ENCODE results near the gene HGD.
"Not testable (repeated sequence)": the region's sequence is repeated elsewhere in the genome, so short reads cannot be mapped to it uniquely, and the experiment has no call there.

HGD gene

GRCh38 chr3:120678331-120678947, 3.6 kb downstream of the HGD start:
- DNase-seq: no peak

GRCh38 chr3:120677193-120677592, 4.8 kb downstream of the HGD start:
- not testable (repeated sequence) for DNase-seq

- no peak for DNase-seq
Measured at GRCh38 chr3:120673116-120673515, 8.9 kb downstream of the HGD start.

- DNase-seq: no peak
Measured at GRCh38 chr3:120670576-120670975, 11.5 kb downstream of the HGD start.

- DNase-seq: no peak
Measured at GRCh38 chr3:120664926-120665325, 17.1 kb downstream of the HGD start.

- DNase-seq: no peak
Measured at GRCh38 chr3:120661945-120662344, 20.1 kb downstream of the HGD start.

- DNase-seq: no peak
Measured at GRCh38 chr3:120661106-120661905, 20.7 kb downstream of the HGD start.

GRCh38 chr3:120659834-120660233, 22.2 kb downstream of the HGD start:
- no peak for DNase-seq

GRCh38 chr3:120659285-120659684, 22.8 kb downstream of the HGD start:
- no peak for DNase-seq

- peak; percentile 5 for DNase-seq
Measured at GRCh38 chr3:120652896-120653545, 29.0 kb downstream of the HGD start.

GRCh38 chr3:120652281-120652680, 29.8 kb downstream of the HGD start:
- peak; percentile 15 for DNase-seq

GRCh38 chr3:120650311-120650710, 31.7 kb downstream of the HGD start:
- no peak for DNase-seq

GRCh38 chr3:120649830-120650233, 32.2 kb downstream of the HGD start:
- no peak for DNase-seq

GRCh38 chr3:120648290-120648689, 33.7 kb downstream of the HGD start:
- no peak for DNase-seq

- no peak for DNase-seq
Measured at GRCh38 chr3:120646771-120647432, 35.1 kb downstream of the HGD start.

GRCh38 chr3:120645083-120645845, 36.8 kb downstream of the HGD start:
- no peak for DNase-seq

GRCh38 chr3:120642368-120642948, 39.6 kb downstream of the HGD start:
- no peak for DNase-seq

GRCh38 chr3:120641696-120642246, 40.3 kb downstream of the HGD start:
- DNase-seq: no peak

- DNase-seq: no peak
Measured at GRCh38 chr3:120640231-120640630, 41.8 kb downstream of the HGD start.

- not testable (repeated sequence) for DNase-seq
Measured at GRCh38 chr3:120638820-120639219, 43.2 kb downstream of the HGD start.

GRCh38 chr3:120637851-120638559, 44.0 kb downstream of the HGD start:
- no peak for DNase-seq
